OCI-LY3 (cell line): ENCODE measurements around the gene CA10.

ENCODE experiments used
- H2AFZ ChIP-seq: fragments of 200-600, 300-600 bp; shearing (Covaris generic); 2 replicates; pipeline ENCODE4 v1.6.0; 2014; ENCODE audit warnings: antibody characterized with exemption, low read depth, low read length
- H3K27ac ChIP-seq: fragments of 200-600, 300-600 bp; sonication (generic); 2 replicates; pipeline ENCODE4 v1.5.1; 2014; ENCODE audit warnings: mild to moderate bottlenecking, low read length, moderate library complexity, mixed read lengths
- H3K27me3 ChIP-seq: fragments of 200-600, 300-600 bp; sonication (generic); 2 replicates; pipeline ENCODE4 v1.6.1; 2014; ENCODE audit warnings: low read depth, low read length, mixed read lengths
- H3K36me3 ChIP-seq: fragments of 200-600, 300-600 bp; sonication (generic); replicated peaks from 2 replicates; pipeline ENCODE3; 2014; ENCODE audit warnings: low read depth, low read length, mixed read lengths
- H3K4me1 ChIP-seq: fragments of 300-600, 200-600 bp; sonication (generic); 2 replicates; pipeline ENCODE4 v1.6.1; 2014; ENCODE audit warnings: low read length, mixed read lengths
- H3K4me2 ChIP-seq: fragments of 200-600, 300-600 bp; sonication (generic); 2 replicates; pipeline ENCODE4 v1.6.1; 2014; ENCODE audit warnings: low read length, mixed read lengths
- H3K4me3 ChIP-seq: fragments of 300-600, 200-600 bp; sonication (generic); 2 replicates; pipeline ENCODE4 v1.5.1; 2014; ENCODE audit warnings: antibody characterized with exemption, mild to moderate bottlenecking, low read length, moderate library complexity
- H3K79me2 ChIP-seq: fragments of 300-600, 200-600 bp; shearing (Covaris generic); 2 replicates; pipeline ENCODE4 v1.6.1; 2014; ENCODE audit warnings: mild to moderate bottlenecking, low read length, mixed read lengths
- H3K9ac ChIP-seq: fragments of 300-600, 200-600 bp; shearing (Covaris generic); 2 replicates; pipeline ENCODE4 v1.6.0; 2014; ENCODE audit warnings: mild to moderate bottlenecking, low read length, moderate library complexity
- H3K9me3 ChIP-seq: fragments of 200-600, 300-600 bp; shearing (Covaris generic); 2 replicates; pipeline ENCODE4 v1.6.1; 2014; ENCODE audit warnings: low read length, mixed read lengths; ENCODE audit not compliant: insufficient read depth
- H4K20me1 ChIP-seq: fragments of 200-600, 300-600 bp; sonication (generic); 2 replicates; pipeline ENCODE4 v1.6.1; 2016; ENCODE audit warnings: low read length, mixed read lengths; ENCODE audit not compliant: insufficient read depth
- CTCF ChIP-seq: fragments of 200-600, 300-600 bp; sonication (generic); IDR thresholded peaks from 2 replicates; pipeline ENCODE4 v1.5.1; 2014; ENCODE audit warnings: antibody characterized with exemption, low read length, low read depth
- EZH2phosphoT487 ChIP-seq: fragments of 200-600 bp; shearing (Covaris generic); IDR thresholded peaks from 2 replicates; pipeline ENCODE4 v1.6.1; 2018; ENCODE audit warnings: antibody characterized with exemption, mixed run types, low read depth

The CA10 gene

GRCh38 chr17:51797150-51797549 is 361.4 kb downstream of the CA10 start:
- H4K20me1 ChIP-seq, result no peaks in the 10 kb centered on the region
- TF ChIP-seq CTCF (no peak), EZH2phosphoT487 (no peak)
- H3K4me1 ChIP-seq, result no peaks in the 10 kb centered on the region
- no peaks in the 10 kb centered on the region for H3K9me3 ChIP-seq
- no peak overlapping the region for H3K4me2 ChIP-seq
- no peak overlapping the region for H2AFZ ChIP-seq
- peaks cover 7% of the 10 kb centered on the region; the same call in 1 of the 2 replicates for H3K27me3 ChIP-seq
- no peak overlapping the region for H3K27ac ChIP-seq
- H3K36me3 ChIP-seq, result no peaks in the 10 kb centered on the region
- H3K79me2 ChIP-seq, result no peaks in the 10 kb centered on the region
- H3K9ac ChIP-seq, result no peak overlapping the region
- H3K4me3 ChIP-seq, result no peak overlapping the region

GRCh38 chr17:51796026-51796425 is 362.5 kb downstream of the CA10 start:
- no peaks in the 10 kb centered on the region for H3K36me3 ChIP-seq
- H4K20me1 ChIP-seq, result no peaks in the 10 kb centered on the region
- H3K4me2 ChIP-seq, result no peak overlapping the region
- H2AFZ ChIP-seq, result no peak overlapping the region
- no peaks in the 10 kb centered on the region for H3K79me2 ChIP-seq
- TF ChIP-seq EZH2phosphoT487 (no peak), CTCF (no peak)
- H3K4me1 ChIP-seq, result no peaks in the 10 kb centered on the region
- H3K9me3 ChIP-seq, result no peaks in the 10 kb centered on the region
- H3K27ac ChIP-seq, result no peak overlapping the region
- H3K27me3 ChIP-seq, result peaks cover 7% of the 10 kb centered on the region; the same call in 1 of the 2 replicates
- H3K9ac ChIP-seq, result no peak overlapping the region
- no peak overlapping the region for H3K4me3 ChIP-seq

- Histone ChIP-seq H3K9ac (no peak overlapping the region), H3K79me2 (no peaks in the 10 kb centered on the region), H3K4me3 (no peak overlapping the region), H3K36me3 (no peaks in the 10 kb centered on the region), H4K20me1 (no peaks in the 10 kb centered on the region), H3K27me3 (0 out of 2 replicates have a peak, but pooled peaks cover 5% of the 10 kb centered on the region), H3K9me3 (no peaks in the 10 kb centered on the region), H3K4me2 (no peak overlapping the region), H3K4me1 (no peaks in the 10 kb centered on the region), H3K27ac (no peak overlapping the region), H2AFZ (no peak overlapping the region)
- TF ChIP-seq CTCF (no peak), EZH2phosphoT487 (no peak)
These were observed 363.1 kb downstream of the CA10 start for GRCh38 chr17:51795401-51795800.

- Histone ChIP-seq H4K20me1 (no peaks in the 10 kb centered on the region), H3K9ac (no peak overlapping the region), H3K27me3 (0 out of 2 replicates have a peak, but pooled peaks cover 5% of the 10 kb centered on the region), H3K36me3 (no peaks in the 10 kb centered on the region), H3K9me3 (no peaks in the 10 kb centered on the region), H2AFZ (no peak overlapping the region), H3K4me3 (no peak overlapping the region), H3K27ac (no peak overlapping the region), H3K4me1 (no peaks in the 10 kb centered on the region), H3K79me2 (no peaks in the 10 kb centered on the region), H3K4me2 (no peak overlapping the region)
- TF ChIP-seq EZH2phosphoT487 (no peak), CTCF (no peak)
These were observed 364.0 kb downstream of the CA10 start for GRCh38 chr17:51794466-51794865.
